Tibial artery (tissue), 4 donors: ENCODE results near the gene DLGAP1.
"Not testable (repeated sequence)": the region's sequence is repeated elsewhere in the genome, so short reads cannot be mapped to it uniquely, and the experiment has no call there.

Source experiments
- DNase-seq, 2 donors: peaks; one replicate each; pipeline ENCODE4 v3.0.0-alpha.2; 2019
- H3K27ac ChIP-seq, 2 donors: fragments of 200-600 bp; sonication (generic) in 1 of 2; 1 replicate in 1 of 2; 2 replicates in 1 of 2; pipeline ENCODE4 v1.5.1; 2018 to 2019; ENCODE audit warnings: mild to moderate bottlenecking in 1 of 2
- H3K27me3 ChIP-seq, 2 donors: fragments of 200-600 bp; sonication (generic) in 1 of 2; one replicate each; pipeline versions ENCODE4 v1.5.1 to v1.6.0; 2016 to 2019
- H3K36me3 ChIP-seq, 3 donors: fragments of 200-600 bp; sonication (generic) in 2 of 3; one replicate each; pipeline ENCODE4 v1.5.1; 2016 to 2019; ENCODE audit warnings: mild to moderate bottlenecking in 2 of 3
- H3K4me1 ChIP-seq, 4 donors: fragments of 200-600 bp; sonication (generic) in 2 of 4; 1 replicate in 3 of 4; 2 replicates in 1 of 4; pipeline ENCODE4 v1.5.1; 2016 to 2019
- H3K4me3 ChIP-seq, 2 donors: fragments of 200-600 bp; sonication (generic) in 1 of 2; 1 replicate in 1 of 2; 2 replicates in 1 of 2; pipeline ENCODE4 v1.5.1; 2018 to 2019; ENCODE audit warnings: mild to moderate bottlenecking in 2 of 2
- H3K9me3 ChIP-seq, 3 donors: fragments of 200-600 bp; sonication (generic) in 1 of 3; one replicate each; pipeline ENCODE4 v1.5.1; 2016 to 2019
- CTCF ChIP-seq, 2 experiments: fragments of 200-600 bp in 1 of 2; fragments of 450-650 bp in 1 of 2; IDR thresholded peaks; one replicate each; pipeline ENCODE4 v1.5.1; 2017 to 2019; ENCODE audit warnings: antibody characterized with exemption in 2 of 2, mild to moderate bottlenecking in 1 of 2, moderate library complexity in 1 of 2
- intact Hi-C: fragments of 100-400 bp; cut with DNase I; formaldehyde crosslinking; loops from one replicate; pipeline ENCODE4 v1.15.0; 2023; ENCODE audit warnings: low total_unique reads

DLGAP1 gene

GRCh38 chr18:4335386-4335785 is 119.7 kb downstream of the DLGAP1 start:
- intact Hi-C loops, result no loop called here
- no peak for DNase-seq
- no peaks in the 10 kb centered on the region for H3K9me3 ChIP-seq
- H3K4me1 ChIP-seq, result no peaks in the 10 kb centered on the region
- H3K27ac ChIP-seq, result no peak overlapping the region
- H3K27me3 ChIP-seq, result no peaks in the 10 kb centered on the region
- TF ChIP-seq CTCF (IDR thresholded peaks at IDR 0.05), result no peak
- no peak overlapping the region for H3K4me3 ChIP-seq
- H3K36me3 ChIP-seq, result no peaks in the 10 kb centered on the region

GRCh38 chr18:4333043-4333442 is 122.1 kb downstream of the DLGAP1 start:
- intact Hi-C loops, result no loop called here
- Histone ChIP-seq H3K27ac (no peak overlapping the region), H3K4me1 (no peaks in the 10 kb centered on the region), H3K9me3 (no peaks in the 10 kb centered on the region), H3K4me3 (no peak overlapping the region), H3K36me3 (no peaks in the 10 kb centered on the region), H3K27me3 (no peaks in the 10 kb centered on the region)
- no peak for DNase-seq
- no peak for TF ChIP-seq CTCF (IDR thresholded peaks at IDR 0.05)

- no peak for TF ChIP-seq CTCF (IDR thresholded peaks at IDR 0.05)
- Histone ChIP-seq H3K4me1 (peaks cover 0 to 2% (median 0%) of the 10 kb centered on the region in 4 donors), H3K36me3 (no peaks in the 10 kb centered on the region), H3K27ac (no peak overlapping the region), H3K4me3 (no peak overlapping the region), H3K27me3 (no peaks in the 10 kb centered on the region), H3K9me3 (no peaks in the 10 kb centered on the region)
- intact Hi-C loops, result no loop called here
- no peak for DNase-seq
Observed at GRCh38 chr18:4319738-4320677, 135.1 kb downstream of the DLGAP1 start.

- peaks cover 0 to 2% (median 0%) of the 10 kb centered on the region in 4 donors for H3K4me1 ChIP-seq
- H3K36me3 ChIP-seq, result no peaks in the 10 kb centered on the region
- intact Hi-C loops, result no loop called here
- DNase-seq, result no peak
- H3K27ac ChIP-seq, result no peak overlapping the region
- TF ChIP-seq CTCF (IDR thresholded peaks at IDR 0.05), result no peak
- H3K9me3 ChIP-seq, result no peaks in the 10 kb centered on the region
- H3K27me3 ChIP-seq, result no peaks in the 10 kb centered on the region
- no peak overlapping the region for H3K4me3 ChIP-seq
Observed at GRCh38 chr18:4318311-4318710, 136.8 kb downstream of the DLGAP1 start.

- intact Hi-C loops, H3K27ac ChIP-seq, DNase-seq, H3K36me3 ChIP-seq, H3K27me3 ChIP-seq, H3K4me3 ChIP-seq, H3K4me1 ChIP-seq, H3K9me3 ChIP-seq: not testable (repeated sequence)
Observed at GRCh38 chr18:4311945-4312344, 143.2 kb downstream of the DLGAP1 start.

- no peak overlapping the region for H3K27ac ChIP-seq
- no peaks in the 10 kb centered on the region for H3K9me3 ChIP-seq
- no peak overlapping the region for H3K4me3 ChIP-seq
- DNase-seq, result no peak
- TF ChIP-seq CTCF (IDR thresholded peaks at IDR 0.05), result no peak
- H3K36me3 ChIP-seq, result no peaks in the 10 kb centered on the region
- intact Hi-C loops, result no loop called here
- H3K27me3 ChIP-seq, result no peaks in the 10 kb centered on the region
- H3K4me1 ChIP-seq, result no peaks in the 10 kb centered on the region
Observed at GRCh38 chr18:4311136-4311535, 144.0 kb downstream of the DLGAP1 start.
